CD4-positive, alpha-beta T cell treated with Interleukin-4 for 4 hours (primary cell): ENCODE measurements around the gene KCNK6.

Source experiments
- DNase-seq: peaks from one replicate; pipeline ENCODE4 v3.0.0-alpha.2; 2020

The KCNK6 gene

DNA sequence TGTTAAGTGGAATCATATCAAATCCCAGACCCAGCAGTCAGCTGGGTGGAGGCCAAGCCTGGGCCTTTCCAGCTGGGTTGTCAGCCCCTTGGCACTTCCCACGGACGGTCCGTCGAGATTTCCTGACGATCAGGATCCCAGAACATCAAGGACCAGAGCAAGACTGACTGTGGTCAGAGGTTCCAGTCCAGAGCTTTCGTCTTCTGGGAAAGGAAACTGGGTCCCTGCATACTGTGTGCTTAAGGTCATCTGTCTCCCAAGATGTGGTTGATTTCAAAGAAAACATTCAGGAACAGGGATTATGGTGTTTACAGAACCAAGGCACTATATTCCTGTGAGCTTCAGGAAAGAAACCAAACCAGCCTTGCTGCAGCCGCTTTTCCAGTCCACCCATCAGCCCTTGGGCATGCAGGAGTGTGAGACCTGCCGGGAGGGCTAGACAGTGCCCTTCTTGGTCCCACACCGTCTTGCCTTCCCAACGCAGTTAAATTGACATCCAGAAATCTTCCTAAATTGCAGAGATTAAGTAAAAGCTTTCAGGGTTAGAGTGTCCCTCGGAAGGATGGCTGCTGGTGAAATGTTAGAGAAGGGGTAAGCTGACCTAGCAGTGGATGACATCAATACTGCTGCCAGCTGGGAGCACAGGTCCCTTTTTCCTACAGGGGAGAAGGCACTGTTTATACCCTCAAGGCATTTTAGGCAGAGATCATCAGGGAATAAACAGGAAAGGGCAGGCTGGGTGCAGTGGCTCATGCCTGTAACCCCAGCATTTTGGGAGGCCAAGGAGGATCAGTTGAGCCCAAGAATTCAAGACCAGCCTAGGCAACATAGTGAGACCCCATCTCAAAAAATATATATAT lies 20.6 kb upstream of the KCNK6 start:
- DNase-seq = no peak

DNA sequence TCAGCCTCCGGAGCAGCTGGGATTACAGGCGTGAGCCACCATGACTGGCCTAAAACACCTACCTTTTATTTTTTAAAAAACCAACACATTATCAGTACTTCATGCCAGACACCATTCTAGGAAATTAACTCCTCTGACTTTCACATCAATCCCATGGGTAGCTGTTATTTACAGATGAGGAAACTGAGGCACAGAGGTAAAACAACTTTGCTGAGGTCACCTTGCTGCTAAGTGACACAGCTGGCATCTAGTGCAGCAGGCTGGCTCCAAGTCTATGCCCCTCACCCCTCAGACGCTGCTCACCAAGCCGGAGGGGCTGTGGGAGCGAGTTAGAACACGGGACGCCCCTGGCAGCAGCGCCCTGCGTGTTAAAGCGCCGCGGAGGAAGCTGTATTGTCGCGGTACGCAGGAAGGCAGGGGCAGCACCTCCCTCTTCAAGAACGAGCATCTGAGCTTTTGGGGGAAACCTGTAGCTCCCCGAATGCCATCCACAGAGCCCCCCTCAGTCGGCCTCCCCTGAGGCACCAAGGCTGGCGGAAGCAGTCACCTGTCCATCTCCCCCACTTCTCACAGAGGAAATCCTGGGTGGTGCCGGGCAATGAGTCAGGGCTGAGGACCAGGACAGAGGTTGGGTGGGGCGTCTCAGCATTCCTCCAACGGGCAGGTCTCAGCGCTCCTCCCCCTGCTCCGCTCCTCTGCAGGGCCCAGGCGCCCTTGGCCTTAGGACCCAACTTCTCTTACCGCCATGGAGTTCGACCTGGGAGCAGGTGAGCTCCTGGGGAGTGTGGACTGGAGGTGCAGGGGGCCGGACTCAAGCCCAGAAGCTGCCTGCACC lies 15.9 kb upstream of the KCNK6 start, which contains the start of gene C19orf33:
Gene C19orf33, plus strand, starts transcription at position 735 of the 835 bp plus-strand sequence. Its CDS starts 11 bp downstream, at position 746.
- no peak for DNase-seq

GRCh38 chr19:38304352-38304865 lies 15.2 kb upstream of the KCNK6 start:
- no peak for DNase-seq

DNA sequence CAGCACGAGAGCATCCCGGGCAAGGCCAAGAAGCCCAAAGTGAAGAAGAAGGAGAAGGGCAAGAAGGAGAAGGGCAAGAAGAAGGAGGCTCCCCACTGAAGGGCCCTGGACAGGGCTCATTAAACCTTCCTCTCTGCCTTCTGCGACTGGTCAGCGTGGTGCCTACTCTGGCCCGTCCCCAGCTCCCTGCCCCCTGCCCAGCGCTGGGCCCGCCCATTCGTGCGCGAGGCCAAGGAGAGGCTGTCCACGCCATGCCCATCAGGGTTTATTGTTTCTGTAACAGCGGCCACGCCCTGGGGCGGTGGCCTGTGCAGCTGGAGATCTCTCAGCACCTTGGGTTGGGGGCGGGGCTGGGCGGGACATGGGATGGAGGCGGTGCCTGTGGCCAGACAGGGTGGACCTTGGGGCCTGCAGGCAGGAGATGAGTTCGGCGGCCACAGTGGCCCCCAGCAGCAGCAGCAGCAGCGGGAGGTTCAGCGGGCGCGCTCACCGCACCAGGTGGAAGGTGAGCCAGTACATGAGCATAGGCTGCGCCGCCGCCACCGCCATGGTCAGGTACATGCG lies 14.7 kb upstream of the KCNK6 start:
- no peak for DNase-seq

DNA sequence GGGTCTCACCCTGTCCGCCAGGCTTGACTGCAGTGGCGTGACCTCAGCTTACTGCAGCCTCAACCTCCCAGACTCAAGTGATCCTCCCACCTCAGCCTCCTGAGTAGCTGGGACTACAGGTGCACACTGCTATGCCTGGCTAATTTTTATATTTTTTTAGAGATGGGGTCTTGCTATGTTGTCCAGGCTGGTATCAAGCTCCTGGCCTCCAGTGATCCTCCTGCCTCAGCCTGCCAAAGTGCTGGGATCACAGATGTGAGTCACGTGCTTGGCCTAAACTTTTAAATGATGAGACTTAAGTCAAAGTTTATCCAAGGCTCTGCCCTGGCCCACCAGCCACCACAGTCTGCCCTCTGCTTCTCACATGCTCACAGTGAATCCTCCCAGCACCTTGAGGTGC lies 13.4 kb upstream of the KCNK6 start:
- no peak for DNase-seq

GRCh38 chr19:38307076-38307475 lies 12.6 kb upstream of the KCNK6 start:
- no peak for DNase-seq

DNA sequence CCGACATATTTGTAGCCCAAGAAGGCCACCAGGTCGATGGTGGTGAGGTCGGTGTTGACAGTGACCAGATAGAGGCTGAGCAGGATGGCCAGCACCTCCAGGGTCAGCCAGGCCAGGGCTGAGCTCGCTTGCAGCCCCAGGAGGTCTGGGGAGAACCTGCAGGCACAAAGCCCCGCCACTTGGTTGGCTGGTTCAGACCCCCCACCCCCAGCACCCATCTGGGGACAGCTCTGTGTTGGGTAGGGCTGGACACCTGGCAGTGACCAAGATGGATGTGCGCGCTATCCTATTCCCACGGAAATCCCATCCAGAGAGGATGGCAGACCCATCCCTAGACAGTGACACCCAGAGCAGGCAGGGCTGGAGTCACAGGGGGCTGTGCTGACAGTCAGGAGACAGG lies 12.0 kb upstream of the KCNK6 start:
- DNase-seq = no peak

GRCh38 chr19:38308006-38308766 lies 11.5 kb upstream of the KCNK6 start:
- no peak for DNase-seq

GRCh38 chr19:38308926-38309614 lies 10.6 kb upstream of the KCNK6 start:
- no peak for DNase-seq

GRCh38 chr19:38309615-38310278 lies 9.9 kb upstream of the KCNK6 start:
- no peak for DNase-seq

DNA sequence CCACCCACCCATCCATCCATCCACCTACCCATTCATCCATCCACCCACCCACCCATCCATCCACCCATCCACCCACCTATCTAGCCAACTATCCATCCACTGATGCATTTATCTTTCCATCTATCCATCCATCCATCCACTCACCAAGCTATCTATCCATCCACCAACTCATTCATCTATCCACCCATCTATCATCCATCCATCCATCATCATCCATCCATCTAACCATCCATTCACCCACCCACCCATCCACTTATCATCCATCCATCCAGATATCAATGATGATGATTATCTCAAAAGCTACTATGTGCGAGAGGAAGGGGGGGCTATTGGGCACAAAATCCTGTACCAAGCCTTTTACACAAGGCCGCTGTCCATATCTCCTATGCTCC lies 9.4 kb upstream of the KCNK6 start:
- DNase-seq = no peak

- no peak for DNase-seq
These were observed 8.7 kb upstream of the KCNK6 start for GRCh38 chr19:38310986-38311385.

DNA sequence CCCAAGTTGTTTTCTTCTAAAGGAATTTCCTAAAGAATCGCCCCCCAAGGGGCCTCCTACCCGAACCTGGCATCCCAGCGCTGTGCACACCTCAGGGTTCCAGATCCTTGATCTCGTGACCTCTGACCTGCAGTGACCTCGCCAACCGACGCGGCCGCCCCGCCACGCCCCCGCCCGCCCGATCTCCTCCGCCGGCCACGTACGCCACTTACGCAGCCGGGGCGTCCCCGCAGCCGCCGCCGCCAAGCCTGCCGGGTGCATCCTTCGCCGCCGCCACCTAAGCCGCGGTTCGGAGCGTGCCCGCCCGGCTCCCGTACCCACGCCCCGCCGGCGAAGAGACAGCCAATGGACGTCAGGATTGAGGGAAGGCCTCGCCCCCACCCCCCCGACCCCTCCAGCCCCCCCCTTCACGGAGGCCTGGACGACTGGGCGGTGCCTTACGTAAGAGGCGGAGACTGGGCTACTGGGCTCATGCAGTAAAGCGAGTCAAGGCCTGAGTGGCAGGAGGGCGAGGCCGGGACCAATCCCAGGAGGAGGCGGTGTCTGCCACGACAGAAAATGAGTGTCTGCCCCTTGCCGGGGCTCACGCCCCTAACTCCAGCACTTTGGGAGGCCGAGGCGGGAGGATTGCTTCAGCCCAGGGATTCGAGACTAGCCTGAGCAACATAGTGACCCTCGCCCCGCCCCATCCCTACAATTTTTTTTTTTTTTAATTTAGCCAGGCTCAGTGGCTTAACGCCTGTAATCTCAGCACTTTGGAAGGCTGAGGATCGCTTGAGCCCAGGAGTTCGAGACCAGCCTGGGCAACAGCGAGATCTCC lies 3.8 kb upstream of the KCNK6 start, which contains the start of gene YIF1B:
Gene YIF1B, minus strand, starts transcription at position 291 of the 820 bp plus-strand sequence. Its CDS starts 30 bp downstream, at position 261.
- DNase-seq = peak; percentile 97

- DNase-seq = no peak
These were observed 3.1 kb upstream of the KCNK6 start for GRCh38 chr19:38316477-38317067.

GRCh38 chr19:38317104-38317612 lies 2.5 kb upstream of the KCNK6 start:
- DNase-seq = peak; percentile 47

DNA sequence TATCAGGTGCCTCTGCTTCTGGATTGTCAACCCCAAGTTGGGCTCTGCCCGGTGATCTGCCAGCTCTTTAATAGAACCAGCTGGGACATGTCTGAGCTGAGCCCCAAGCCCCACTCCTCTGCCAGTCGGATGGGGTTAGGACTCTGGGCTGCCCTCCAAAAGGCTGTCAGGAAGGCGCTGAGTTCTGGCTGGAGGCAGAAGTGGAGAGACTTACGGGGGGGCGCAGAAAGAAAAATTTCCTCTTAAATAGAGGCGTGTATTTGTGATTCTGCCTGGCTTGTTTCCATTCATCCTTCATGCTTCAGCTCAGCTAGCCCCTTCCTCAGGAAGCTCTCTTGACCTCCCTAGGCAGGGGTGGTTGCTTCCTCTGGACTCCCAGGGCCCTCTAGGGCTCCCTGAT lies 985 bp upstream of the KCNK6 start:
- DNase-seq = no peak

DNA sequence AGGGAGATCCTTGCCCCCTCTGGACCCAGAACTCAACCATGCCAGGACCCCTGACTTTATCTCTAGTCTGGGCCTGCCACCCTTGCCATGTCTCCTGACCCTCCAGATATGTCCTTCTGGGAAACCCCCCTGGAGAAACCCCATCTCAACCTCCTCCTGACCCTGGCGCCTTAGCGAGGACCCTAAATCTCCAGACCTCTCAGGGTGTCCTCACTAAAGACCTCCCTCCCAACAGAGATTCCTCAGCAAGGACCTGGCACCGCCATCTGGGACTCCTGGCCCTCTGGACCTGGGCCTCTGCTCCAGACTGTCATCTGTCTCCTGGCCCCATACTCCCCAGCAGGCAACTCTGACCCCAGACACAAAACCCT lies 1.3 kb downstream of the KCNK6 start:
- DNase-seq = no peak

DNA sequence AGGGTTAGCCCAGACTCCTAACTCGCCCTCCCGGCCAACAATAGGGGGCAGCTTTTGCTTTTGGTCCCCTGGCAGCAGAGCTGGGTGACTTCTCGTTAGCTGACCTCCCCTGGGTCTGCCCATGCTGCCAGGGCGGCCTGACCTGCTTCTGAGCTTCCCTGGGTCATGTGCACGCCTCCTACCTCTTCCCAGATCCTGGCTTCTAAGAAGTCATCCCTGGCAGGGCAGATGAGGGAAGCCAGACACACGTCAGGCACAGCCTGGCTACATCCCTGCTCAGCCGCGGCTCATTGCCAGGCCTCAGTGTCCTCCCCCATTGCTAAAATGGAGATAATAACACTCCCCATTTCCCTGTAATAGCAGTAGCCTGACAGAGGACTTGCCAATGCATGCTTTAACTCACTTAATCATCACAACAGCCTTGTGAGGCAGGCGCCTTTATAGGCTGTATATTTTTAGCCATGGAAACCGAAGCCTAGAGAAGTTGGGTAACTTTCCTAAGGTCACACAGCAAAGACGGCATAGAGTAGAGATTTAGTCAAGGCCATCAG lies 2.1 kb downstream of the KCNK6 start:
- no peak for DNase-seq

- no peak for DNase-seq
These were observed 3.6 kb downstream of the KCNK6 start for GRCh38 chr19:38323291-38323690.
